ENCODE measurements around the gene CLPX.
"Not testable (repeated sequence)": the region's sequence is repeated elsewhere in the genome, so short reads cannot be mapped to it uniquely, and the experiment has no call there.

The CLPX gene

GRCh38 chr15:65184305-65184867, 756 bp downstream of the CLPX start:
- H3K27ac ChIP-seq (ENCODE audit: low read depth, low read length), result peak overlapping the region; percentile 77
- H3K9ac ChIP-seq (ENCODE audit: low read length), result peak overlapping the region; percentile 95
- no peaks in the 10 kb centered on the region for H3K9me3 ChIP-seq (ENCODE audit: insufficient read depth, low read depth, low read length)
- H3K18ac ChIP-seq (ENCODE audit: low read length), result peak overlapping the region; percentile 36
- H3K27me3 ChIP-seq (ENCODE audit: insufficient read depth, low read length), result no peaks in the 10 kb centered on the region
- H3K4me3 ChIP-seq (ENCODE audit: low read depth, low read length), result peak overlapping the region; percentile 92
- peaks cover 10% of the 10 kb centered on the region for H3K79me1 ChIP-seq (ENCODE audit: low read length)
- peaks cover 2 to 7% of the 10 kb centered on the region in 2 experiments for H3K36me3 ChIP-seq (ENCODE audit: control insufficient read depth in 1 of 2, insufficient read depth in 2 of 2, low read length in 2 of 2)
- H3K14ac ChIP-seq (ENCODE audit: low read length), result peak overlapping the region; percentile 91
- H3K23ac ChIP-seq (ENCODE audit: low read length), result no peak overlapping the region
- H2AFZ ChIP-seq (ENCODE audit: insufficient read depth, low read length, poor library complexity), result peak overlapping the region; percentile 87
- H3K4ac ChIP-seq (ENCODE audit: low read depth, low read length), result peak overlapping the region; percentile 89
- peaks cover 13% of the 10 kb centered on the region for H3K79me2 ChIP-seq (ENCODE audit: control insufficient read depth, insufficient read depth, low read length, poor library complexity)
- H3K4me1 ChIP-seq (ENCODE audit: control insufficient read depth in 1 of 2, insufficient read depth in 2 of 2, low read length in 2 of 2), result no peaks in the 10 kb centered on the region
- peak overlapping the region; percentile 77 for H3K4me2 ChIP-seq (ENCODE audit: low read length)
- H4K12ac ChIP-seq (ENCODE audit: low read depth, low read length), result peak overlapping the region; percentile 89
- no peak overlapping the region for H2AK5ac ChIP-seq (ENCODE audit: low read length)
- no CpG with 5 or more reads among the region's 33 CpGs for WGBS (ENCODE audit: extremely low coverage, insufficient coverage, insufficient read length)
- DNase-seq, result peak; percentile 66 to 67
- no peak overlapping the region for H2BK12ac ChIP-seq (ENCODE audit: low read length)
- H2BK120ac ChIP-seq (ENCODE audit: insufficient read depth, low read length, poor library complexity), result peak overlapping the region; percentile 77
- peak overlapping the region; percentile 94 for H4K8ac ChIP-seq (ENCODE audit: low read depth, low read length)
- H4K91ac ChIP-seq (ENCODE audit: low read depth, low read length), result peak overlapping the region; percentile 80
- H2BK5ac ChIP-seq (ENCODE audit: low read depth, low read length, poor library complexity), result peak overlapping the region; percentile 74

GRCh38 chr15:65183865-65184159, 1.3 kb downstream of the CLPX start:
- Histone ChIP-seq H3K4me3 (ENCODE audit: low read depth, low read length) (no peak overlapping the region), H3K4ac (ENCODE audit: low read depth, low read length) (no peak overlapping the region), H3K27me3 (ENCODE audit: insufficient read depth, low read length) (no peaks in the 10 kb centered on the region), H2BK12ac (ENCODE audit: low read length) (no peak overlapping the region), H3K4me1 (ENCODE audit: control insufficient read depth in 1 of 2, insufficient read depth in 2 of 2, low read length in 2 of 2) (no peaks in the 10 kb centered on the region), H3K27ac (ENCODE audit: low read depth, low read length) (no peak overlapping the region), H3K9me3 (ENCODE audit: insufficient read depth, low read depth, low read length) (no peaks in the 10 kb centered on the region), H3K23ac (ENCODE audit: low read length) (no peak overlapping the region), H2BK120ac (ENCODE audit: insufficient read depth, low read length, poor library complexity) (no peak overlapping the region), H4K91ac (ENCODE audit: low read depth, low read length) (no peak overlapping the region), H2AFZ (ENCODE audit: insufficient read depth, low read length, poor library complexity) (no peak overlapping the region), H2AK5ac (ENCODE audit: low read length) (no peak overlapping the region), H3K79me1 (ENCODE audit: low read length) (peaks cover 10% of the 10 kb centered on the region), H2BK5ac (ENCODE audit: low read depth, low read length, poor library complexity) (no peak overlapping the region), H3K36me3 (ENCODE audit: control insufficient read depth in 1 of 2, insufficient read depth in 2 of 2, low read length in 2 of 2) (peaks cover 3 to 7% of the 10 kb centered on the region in 2 experiments), H3K18ac (ENCODE audit: low read length) (no peak overlapping the region), H3K14ac (ENCODE audit: low read length) (no peak overlapping the region), H3K79me2 (ENCODE audit: control insufficient read depth, insufficient read depth, low read length, poor library complexity) (peaks cover 13% of the 10 kb centered on the region), H4K12ac (ENCODE audit: low read depth, low read length) (no peak overlapping the region), H3K4me2 (ENCODE audit: low read length) (peak overlapping the region; percentile 77), H3K9ac (ENCODE audit: low read length) (no peak overlapping the region), H4K8ac (ENCODE audit: low read depth, low read length) (no peak overlapping the region)
- 100% methylated on average over 1 of the region's 4 CpGs for WGBS (ENCODE audit: extremely low coverage, insufficient coverage, insufficient read length)
- no peak for DNase-seq

GRCh38 chr15:65182538-65182937, 2.6 kb downstream of the CLPX start:
- Histone ChIP-seq H3K4ac (ENCODE audit: low read depth, low read length) (peak overlapping the region; percentile 69), H3K9ac (ENCODE audit: low read length) (no peak overlapping the region), H2AK5ac (ENCODE audit: low read length) (no peak overlapping the region), H2BK12ac (ENCODE audit: low read length) (no peak overlapping the region), H2AFZ (ENCODE audit: insufficient read depth, low read length, poor library complexity) (no peak overlapping the region), H3K4me1 (ENCODE audit: control insufficient read depth in 1 of 2, insufficient read depth in 2 of 2, low read length in 2 of 2) (no peaks in the 10 kb centered on the region), H3K23ac (ENCODE audit: low read length) (no peak overlapping the region), H3K14ac (ENCODE audit: low read length) (no peak overlapping the region), H3K18ac (ENCODE audit: low read length) (no peak overlapping the region), H3K27me3 (ENCODE audit: insufficient read depth, low read length) (no peaks in the 10 kb centered on the region), H4K8ac (ENCODE audit: low read depth, low read length) (no peak overlapping the region), H2BK5ac (ENCODE audit: low read depth, low read length, poor library complexity) (no peak overlapping the region), H3K4me2 (ENCODE audit: low read length) (no peak overlapping the region), H3K9me3 (ENCODE audit: insufficient read depth, low read depth, low read length) (no peaks in the 10 kb centered on the region), H3K4me3 (ENCODE audit: low read depth, low read length) (no peak overlapping the region), H4K12ac (ENCODE audit: low read depth, low read length) (no peak overlapping the region), H3K79me1 (ENCODE audit: low read length) (peaks cover 10% of the 10 kb centered on the region), H2BK120ac (ENCODE audit: insufficient read depth, low read length, poor library complexity) (no peak overlapping the region), H3K79me2 (ENCODE audit: control insufficient read depth, insufficient read depth, low read length, poor library complexity) (peaks cover 13% of the 10 kb centered on the region), H4K91ac (ENCODE audit: low read depth, low read length) (no peak overlapping the region), H3K36me3 (ENCODE audit: control insufficient read depth in 1 of 2, insufficient read depth in 2 of 2, low read length in 2 of 2) (peaks cover 10 to 11% of the 10 kb centered on the region in 2 experiments), H3K27ac (ENCODE audit: low read depth, low read length) (no peak overlapping the region)
- no peak for DNase-seq
- no CpG with 5 or more reads among the region's 4 CpGs for WGBS (ENCODE audit: extremely low coverage, insufficient coverage, insufficient read length)

GRCh38 chr15:65181582-65182353, 3.4 kb downstream of the CLPX start:
- H4K91ac ChIP-seq (ENCODE audit: low read depth, low read length); H3K4me2 ChIP-seq (ENCODE audit: low read length): not testable (repeated sequence)

More at GRCh38 chr15:65181582-65182353, 3.4 kb downstream of the CLPX start:
- not testable (repeated sequence) for H3K27me3 ChIP-seq (ENCODE audit: insufficient read depth, low read length); H4K12ac ChIP-seq (ENCODE audit: low read depth, low read length); H2BK5ac ChIP-seq (ENCODE audit: low read depth, low read length, poor library complexity); H3K9me3 ChIP-seq (ENCODE audit: insufficient read depth, low read depth, low read length); H3K4ac ChIP-seq (ENCODE audit: low read depth, low read length); H3K27ac ChIP-seq (ENCODE audit: low read depth, low read length); H3K23ac ChIP-seq (ENCODE audit: low read length); H2AFZ ChIP-seq (ENCODE audit: insufficient read depth, low read length, poor library complexity); H2AK5ac ChIP-seq (ENCODE audit: low read length); H4K8ac ChIP-seq (ENCODE audit: low read depth, low read length); H3K4me1 ChIP-seq (ENCODE audit: control insufficient read depth in 1 of 2, insufficient read depth in 2 of 2, low read length in 2 of 2); H3K9ac ChIP-seq (ENCODE audit: low read length); H2BK120ac ChIP-seq (ENCODE audit: insufficient read depth, low read length, poor library complexity); H3K14ac ChIP-seq (ENCODE audit: low read length); H3K4me3 ChIP-seq (ENCODE audit: low read depth, low read length); H3K18ac ChIP-seq (ENCODE audit: low read length); H2BK12ac ChIP-seq (ENCODE audit: low read length); DNase-seq
- H3K79me2 ChIP-seq (ENCODE audit: control insufficient read depth, insufficient read depth, low read length, poor library complexity), result peaks cover 13% of the 10 kb centered on the region
- peaks cover 10% of the 10 kb centered on the region for H3K79me1 ChIP-seq (ENCODE audit: low read length)
- no CpG with 5 or more reads among the region's 15 CpGs for WGBS (ENCODE audit: extremely low coverage, insufficient coverage, insufficient read length)
- H3K36me3 ChIP-seq (ENCODE audit: control insufficient read depth in 1 of 2, insufficient read depth in 2 of 2, low read length in 2 of 2), result peaks cover 13 to 14% of the 10 kb centered on the region in 2 experiments
